GM21367 (cell line): ENCODE measurements around the gene PKP1.

Experiments used
- ATAC-seq: cut with Tn5 transposase; IDR thresholded peaks from one replicate; pipeline ENCODE4 v1.9.1; 2021; ENCODE audit not compliant: unreplicated experiment

The PKP1 gene

GRCh38 chr1:201350361-201350725 lies 67.0 kb downstream of the PKP1 start:
- no peak for ATAC-seq

GRCh38 chr1:201350884-201351283 lies 67.6 kb downstream of the PKP1 start:
- no peak for ATAC-seq

GRCh38 chr1:201351617-201352016 lies 68.3 kb downstream of the PKP1 start:
- ATAC-seq, result no peak

- no peak for ATAC-seq
Observed at GRCh38 chr1:201353186-201353940, 70.1 kb downstream of the PKP1 start.

- no peak for ATAC-seq
Observed at GRCh38 chr1:201354151-201354900, 71.0 kb downstream of the PKP1 start.

GRCh38 chr1:201354901-201355295 lies 71.6 kb downstream of the PKP1 start:
- ATAC-seq, result no peak

GRCh38 chr1:201355471-201355870 lies 72.2 kb downstream of the PKP1 start:
- no peak for ATAC-seq

- ATAC-seq, result no peak
Observed at GRCh38 chr1:201356236-201356635, 72.9 kb downstream of the PKP1 start.

GRCh38 chr1:201356701-201357100 lies 73.4 kb downstream of the PKP1 start:
- ATAC-seq, result no peak

GRCh38 chr1:201357211-201357610 lies 73.9 kb downstream of the PKP1 start:
- ATAC-seq, result no peak

- ATAC-seq, result no peak
Observed at GRCh38 chr1:201357636-201358348, 74.5 kb downstream of the PKP1 start.

- no peak for ATAC-seq
Observed at GRCh38 chr1:201358596-201358995, 75.3 kb downstream of the PKP1 start.

- no peak for ATAC-seq
Observed at GRCh38 chr1:201359031-201359872, 75.9 kb downstream of the PKP1 start.

GRCh38 chr1:201359873-201360210 lies 76.5 kb downstream of the PKP1 start:
- ATAC-seq, result no peak

GRCh38 chr1:201360486-201360885 lies 77.2 kb downstream of the PKP1 start:
- ATAC-seq, result no peak

- no peak for ATAC-seq
Observed at GRCh38 chr1:201360901-201361651, 77.8 kb downstream of the PKP1 start.

- no peak for ATAC-seq
Observed at GRCh38 chr1:201361652-201362504, 78.6 kb downstream of the PKP1 start.

- ATAC-seq, result no peak
Observed at GRCh38 chr1:201362906-201363305, 79.6 kb downstream of the PKP1 start.

- no peak for ATAC-seq
Observed at GRCh38 chr1:201363467-201363866, 80.2 kb downstream of the PKP1 start.

- no peak for ATAC-seq
Observed at GRCh38 chr1:201364808-201365105, 81.5 kb downstream of the PKP1 start.
